Renal cortical epithelial cell (primary cell): ENCODE data around the gene NTN4. TPM values are rescaled to one million over a fixed set of nuclear protein-coding genes. Genes with fewer than 3 reads are reported as not detected.
"Not testable (repeated sequence)": the region's sequence is repeated elsewhere in the genome, so short reads cannot be mapped to it uniquely, and the experiment has no call there.

Experiments
- DNase-seq: peaks from one replicate; pipeline ENCODE4 v3.0.0-alpha.2; 2011; ENCODE audit warnings: low read depth
- total RNA-seq: library from RNA; depleted of rRNA; stranded (reverse); fragments of >200 nt; gene quantifications from 2 replicates; pipeline ENCODE4 v1.2.3, GENCODE V29; 2014

Gene NTN4
- total RNA-seq, 1 donor from 2014 or later = 253 TPM

DNA sequence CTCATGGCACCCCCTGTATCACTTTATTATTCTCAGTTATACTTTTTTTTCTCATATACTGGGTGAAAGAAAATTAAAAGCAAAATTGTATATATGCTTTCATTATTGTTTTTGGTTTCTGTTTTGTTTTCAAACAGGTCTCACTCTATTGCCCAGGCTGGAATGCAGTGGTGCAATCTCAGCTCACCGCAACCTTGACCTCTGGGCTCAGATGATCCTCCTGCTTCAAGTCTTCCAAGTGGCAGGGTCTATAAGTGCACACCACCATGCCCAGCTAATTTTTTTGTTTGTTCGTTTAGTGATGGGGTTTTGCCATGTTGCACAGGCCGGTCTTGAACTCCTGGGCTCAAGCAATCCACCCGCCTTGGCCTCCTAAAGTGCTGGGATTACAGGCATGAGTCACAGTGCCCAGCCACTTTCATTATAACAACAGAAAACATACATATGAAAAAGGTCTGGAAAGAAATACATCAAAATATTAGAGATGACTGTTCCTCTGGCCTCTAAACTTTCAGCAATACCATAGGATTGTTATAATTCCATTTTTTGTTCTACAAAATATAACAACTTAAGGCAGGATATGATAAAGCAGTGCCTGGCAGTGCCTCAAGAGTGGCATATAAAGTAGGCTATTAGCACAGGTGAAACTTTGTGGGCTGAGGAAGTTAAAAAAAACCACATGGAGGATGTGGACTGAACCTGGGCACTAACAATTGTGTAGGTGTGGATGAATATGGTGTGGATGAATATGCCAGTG is 5.8 kb upstream of the NTN4 start:
- peak; percentile 90 for DNase-seq

- DNase-seq = peak; percentile 71
Observed at GRCh38 chr12:95790917-95791849, 619 bp upstream of the NTN4 start.

- DNase-seq = peak; percentile 52
Observed at GRCh38 chr12:95789126-95790032, 1.2 kb downstream of the NTN4 start.

DNA sequence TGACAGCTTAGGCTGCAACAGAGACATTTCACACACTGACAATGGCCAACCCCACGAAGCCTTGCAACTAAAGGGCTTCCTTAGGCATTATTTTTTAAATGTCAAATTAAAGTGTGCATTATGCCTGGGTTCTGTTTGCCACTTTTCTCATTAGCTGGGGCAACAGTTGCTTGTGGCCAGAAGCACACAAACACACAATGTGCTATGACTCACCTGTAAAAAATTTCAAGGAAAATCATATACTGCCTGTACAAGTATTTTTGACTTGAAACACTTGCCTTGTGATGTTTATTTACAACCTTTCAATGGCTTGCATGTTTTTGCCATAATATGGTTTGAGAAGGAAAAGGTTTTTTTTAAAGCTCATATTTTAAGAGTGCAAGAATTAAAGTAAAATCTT is 1.9 kb downstream of the NTN4 start:
- DNase-seq = peak; percentile 95

DNA sequence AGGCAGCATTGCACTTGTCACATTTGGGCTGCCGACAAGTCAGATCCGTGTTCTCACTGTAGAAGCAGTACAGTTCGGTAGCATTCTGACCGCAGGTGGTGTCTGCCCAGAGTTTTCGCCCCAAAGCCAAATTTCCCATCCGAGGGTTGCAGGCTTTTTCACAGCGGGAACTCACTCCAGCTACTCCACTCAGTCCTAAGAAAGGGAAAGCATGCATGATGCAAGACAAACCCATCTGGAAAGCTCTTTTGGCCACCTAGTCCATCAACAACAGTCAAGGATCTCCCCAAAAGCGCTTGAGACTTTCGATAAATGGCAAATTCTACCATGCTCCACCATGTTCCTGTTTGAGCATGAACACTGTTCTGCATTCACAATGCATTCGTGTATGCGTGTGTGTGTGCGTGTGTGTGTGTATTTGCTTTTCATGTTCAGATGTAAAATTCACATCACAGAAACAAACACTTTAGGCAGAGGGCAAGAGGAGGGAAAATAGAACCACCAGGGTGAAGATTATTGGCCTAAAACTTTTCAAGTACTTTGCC is 3.2 kb downstream of the NTN4 start:
- DNase-seq = no peak

DNA sequence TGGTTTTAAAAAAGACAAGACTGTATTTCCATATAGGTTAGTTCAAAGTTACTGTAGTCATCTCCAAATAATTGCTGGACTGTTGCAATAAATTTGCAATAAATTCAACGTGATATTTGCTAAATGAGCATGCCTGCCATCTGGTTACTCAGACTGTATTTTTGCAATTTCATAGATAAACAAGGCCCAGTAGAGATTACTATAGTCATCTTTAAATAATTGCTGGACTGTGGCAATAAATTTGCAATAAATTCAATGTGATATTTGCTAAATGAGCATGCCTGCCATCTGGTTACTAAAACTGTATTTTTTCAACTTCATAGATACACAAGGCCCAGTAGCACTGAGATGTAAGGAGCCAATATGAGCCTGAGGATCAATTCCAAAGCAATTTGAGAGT is 5.6 kb downstream of the NTN4 start:
- no peak for DNase-seq

GRCh38 chr12:95784286-95784685 is 6.3 kb downstream of the NTN4 start:
- peak; percentile 52 for DNase-seq

GRCh38 chr12:95775466-95775865 is 15.1 kb downstream of the NTN4 start:
- not testable (repeated sequence) for DNase-seq

GRCh38 chr12:95774311-95775045 is 16.1 kb downstream of the NTN4 start:
- no peak for DNase-seq

DNA sequence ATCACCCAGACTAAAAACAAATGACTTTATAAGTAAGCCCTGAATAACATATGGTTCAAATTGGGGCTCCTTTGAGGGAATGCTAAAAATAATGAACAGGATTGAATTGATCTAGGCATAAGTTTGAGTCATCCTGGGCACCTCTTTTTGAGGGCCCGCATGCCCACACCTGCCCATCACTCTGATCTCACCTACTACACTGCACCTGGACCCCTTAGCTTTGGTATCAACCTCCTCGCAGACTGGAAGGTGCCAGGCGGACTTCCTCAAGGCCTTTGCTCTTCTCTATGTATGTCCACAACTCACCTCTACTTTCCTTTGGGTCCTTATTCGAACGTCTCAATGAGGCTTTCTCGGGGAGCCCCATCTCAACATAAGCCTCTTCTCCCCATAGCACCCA is 17.2 kb downstream of the NTN4 start:
- DNase-seq = no peak

DNA sequence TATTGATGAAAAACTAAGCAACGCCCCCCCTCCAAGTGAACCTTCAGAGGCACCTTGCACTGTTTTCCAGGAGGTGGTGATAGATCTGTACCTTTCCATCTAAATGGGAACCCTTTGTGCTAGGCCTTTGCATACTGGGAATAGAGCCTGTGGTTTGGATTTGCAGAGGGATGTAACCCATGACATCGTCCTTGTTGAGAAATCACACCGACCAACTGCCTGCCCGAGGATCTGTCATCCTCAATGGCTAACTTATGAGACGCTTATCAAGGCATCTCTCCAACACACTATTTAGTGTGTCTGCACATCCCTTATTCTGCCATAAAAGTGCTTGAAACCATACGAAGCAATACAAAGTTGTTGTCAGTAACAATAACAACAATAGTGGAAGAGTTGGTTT is 22.9 kb downstream of the NTN4 start:
- no peak for DNase-seq

DNA sequence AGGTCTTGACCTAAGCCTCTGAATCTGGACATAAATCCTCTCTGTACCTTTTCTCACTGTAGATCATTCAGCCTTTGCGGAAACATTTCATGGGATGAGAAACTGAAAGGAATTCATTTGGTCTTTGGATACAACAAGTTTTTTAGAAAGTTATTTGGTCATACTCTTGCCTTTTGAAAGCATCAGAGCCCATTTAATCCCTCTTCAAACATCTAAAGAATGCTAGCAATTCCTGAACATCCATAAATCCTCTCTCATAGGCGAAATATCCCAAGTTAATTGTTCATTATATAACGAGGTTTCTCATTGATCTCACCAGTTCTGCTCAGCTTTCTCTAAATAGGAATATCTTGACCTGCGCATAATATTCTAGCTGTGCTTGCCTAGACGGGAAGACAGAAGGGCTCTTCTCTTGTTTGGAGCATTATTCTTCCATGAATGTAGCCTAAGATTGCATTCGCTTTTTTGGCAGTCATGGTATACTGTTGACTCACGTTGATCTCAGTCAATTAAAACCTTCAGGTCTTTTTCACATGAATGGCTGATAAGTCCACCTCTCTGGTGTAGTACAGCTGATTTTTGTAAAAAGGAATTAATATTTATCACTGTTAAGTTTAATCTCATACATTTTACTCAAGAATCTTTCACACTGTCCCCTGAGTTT is 24.1 kb downstream of the NTN4 start:
- DNase-seq = no peak

- DNase-seq = no peak
Observed at GRCh38 chr12:95764848-95765247, 25.7 kb downstream of the NTN4 start.

- peak; percentile 43 for DNase-seq
Observed at GRCh38 chr12:95763809-95764253, 26.7 kb downstream of the NTN4 start.

GRCh38 chr12:95762123-95762785 is 28.3 kb downstream of the NTN4 start:
- DNase-seq = no peak

DNA sequence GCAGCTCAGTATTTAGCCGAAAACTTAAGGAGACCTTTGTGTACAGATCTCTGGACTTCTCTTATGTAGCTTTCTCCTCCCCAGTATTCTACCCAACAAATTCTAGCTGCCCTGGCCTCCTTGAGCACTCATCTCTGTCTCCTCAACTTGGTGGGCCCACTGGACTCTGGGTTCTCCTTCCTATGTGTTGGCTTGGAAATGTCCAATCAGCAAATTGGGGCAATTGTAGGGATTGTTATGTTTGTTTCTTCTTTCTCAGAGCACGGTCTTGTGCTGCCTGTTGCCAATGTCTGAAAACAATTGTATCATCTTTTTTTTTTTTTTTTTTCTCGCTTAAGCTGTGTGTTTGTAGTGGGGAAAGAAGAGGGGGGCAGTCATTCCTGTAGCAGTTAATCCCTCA is 30.2 kb downstream of the NTN4 start:
- DNase-seq = no peak

- no peak for DNase-seq
Observed at GRCh38 chr12:95759718-95760117, 30.8 kb downstream of the NTN4 start.

DNA sequence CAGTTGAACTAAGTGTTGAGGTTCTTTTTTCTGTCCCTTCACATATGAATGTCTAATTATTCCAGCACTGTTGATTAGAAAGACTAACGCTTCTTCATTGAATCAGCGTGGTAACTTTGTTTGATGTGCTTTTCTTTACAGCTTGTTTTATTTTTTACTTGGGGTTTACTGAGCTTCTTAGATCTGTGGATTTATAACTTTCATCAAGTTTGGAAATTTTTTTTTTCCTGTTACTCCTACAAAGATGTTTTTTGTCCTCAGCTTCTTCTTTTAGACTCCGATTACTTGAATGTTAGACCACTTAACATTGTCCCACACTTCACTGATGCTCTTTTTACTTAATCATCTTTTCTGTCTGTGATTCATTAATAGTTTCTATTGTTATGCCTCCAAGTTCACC is 31.5 kb downstream of the NTN4 start:
- DNase-seq = no peak

DNA sequence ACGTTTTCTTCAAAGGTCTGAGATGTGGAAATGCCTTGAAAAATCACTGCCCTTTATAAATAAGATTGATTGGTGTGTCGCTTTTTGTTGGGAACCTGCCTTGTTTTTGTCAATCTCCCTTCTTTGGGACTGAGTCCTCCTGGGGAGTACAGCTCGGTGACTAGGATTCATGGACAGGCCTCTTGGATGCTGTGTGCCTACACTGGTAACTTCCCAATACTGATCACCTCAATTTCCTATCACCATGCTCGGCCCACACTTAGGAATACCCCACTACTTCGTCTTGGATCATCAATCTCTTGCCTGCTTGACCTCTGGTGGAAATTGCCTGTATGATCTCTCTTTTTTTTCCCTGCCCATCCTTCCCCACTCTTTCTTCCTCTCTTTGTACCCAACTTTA is 34.2 kb downstream of the NTN4 start:
- DNase-seq = no peak
